NCI-H226 (cell line): ENCODE data around the gene ARL3.
A peak's percentile ranks its signal among the peaks of the same experiment; 100 is the strongest.
"Not testable (repeated sequence)": the region's sequence is repeated elsewhere in the genome, so short reads cannot be mapped to it uniquely, and the experiment has no call there.

Source experiments
- DNase-seq: peaks from one replicate; pipeline ENCODE4 v3.0.0-alpha.2; 2015

The ARL3 gene

DNA sequence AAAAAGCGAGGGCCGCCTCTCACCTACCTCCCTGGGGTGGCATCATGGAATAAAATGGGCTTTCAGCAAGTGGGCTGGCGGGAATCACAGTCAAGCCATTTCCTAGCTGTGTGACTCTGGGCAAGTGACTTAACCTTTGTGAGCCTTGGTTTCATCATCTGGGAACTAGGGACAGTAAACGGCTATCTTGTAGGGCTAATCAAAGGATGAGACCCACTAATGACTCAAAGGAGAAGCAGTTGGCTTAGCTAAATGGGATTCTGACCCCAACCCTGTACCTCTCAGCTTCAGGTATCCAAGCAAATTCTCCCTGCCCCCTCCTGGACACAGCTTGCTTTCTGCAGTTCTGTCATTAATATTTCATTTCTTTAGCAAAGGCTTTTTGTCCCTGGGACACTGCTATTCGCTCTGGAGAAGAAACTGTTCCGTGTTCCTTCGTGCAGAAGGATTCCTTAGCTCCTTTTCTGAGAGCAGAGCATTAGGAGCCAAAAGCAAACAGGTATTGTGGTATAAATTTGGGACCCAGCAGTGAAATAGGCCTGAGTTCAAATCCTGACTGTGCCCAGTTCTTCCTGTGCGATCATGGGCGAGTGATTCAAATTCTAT lies 44.0 kb downstream of the ARL3 start:
- no peak for DNase-seq

DNA sequence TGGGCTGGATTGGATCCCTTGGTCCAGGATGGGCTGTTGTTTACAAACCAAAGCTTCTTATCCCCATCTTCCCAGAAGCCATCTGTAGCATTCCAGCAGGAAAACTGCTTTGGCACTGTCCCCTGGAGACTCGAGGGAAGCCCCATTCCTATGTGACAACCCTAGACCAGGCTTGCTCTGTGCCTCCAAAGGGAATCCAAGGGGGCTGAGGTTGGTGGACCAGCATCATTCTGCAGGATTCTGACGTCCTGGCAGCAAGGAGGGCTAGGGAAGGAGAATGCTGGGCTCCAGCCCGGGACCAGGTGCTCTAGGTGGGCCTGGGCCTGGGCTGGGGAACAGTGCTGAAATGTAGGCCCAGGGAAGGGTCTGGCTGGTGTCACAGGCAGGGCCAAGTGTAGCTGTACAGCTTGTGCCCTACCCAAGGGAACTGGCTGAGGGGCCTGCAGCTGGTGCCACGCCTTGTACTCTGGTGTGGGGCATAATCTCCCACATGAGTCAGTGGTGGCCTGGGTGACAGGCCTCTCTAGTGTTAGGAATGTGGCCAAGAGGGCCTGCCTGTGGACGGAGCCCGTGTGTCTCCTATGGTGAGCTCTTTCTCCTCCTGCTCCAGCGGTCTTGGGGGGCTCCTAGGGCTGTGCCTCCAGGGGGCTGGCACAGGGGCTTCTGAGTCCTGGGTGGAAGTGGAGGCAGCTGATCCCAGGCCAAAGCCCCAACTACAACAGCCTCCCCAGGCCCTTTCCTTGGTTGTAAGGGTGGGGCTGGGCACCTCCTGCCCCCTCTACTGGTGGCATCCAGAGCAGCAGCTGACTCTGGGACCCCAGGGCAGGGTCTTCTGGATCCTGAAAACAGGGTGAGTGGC lies 44.8 kb downstream of the ARL3 start:
- DNase-seq, result no peak

DNA sequence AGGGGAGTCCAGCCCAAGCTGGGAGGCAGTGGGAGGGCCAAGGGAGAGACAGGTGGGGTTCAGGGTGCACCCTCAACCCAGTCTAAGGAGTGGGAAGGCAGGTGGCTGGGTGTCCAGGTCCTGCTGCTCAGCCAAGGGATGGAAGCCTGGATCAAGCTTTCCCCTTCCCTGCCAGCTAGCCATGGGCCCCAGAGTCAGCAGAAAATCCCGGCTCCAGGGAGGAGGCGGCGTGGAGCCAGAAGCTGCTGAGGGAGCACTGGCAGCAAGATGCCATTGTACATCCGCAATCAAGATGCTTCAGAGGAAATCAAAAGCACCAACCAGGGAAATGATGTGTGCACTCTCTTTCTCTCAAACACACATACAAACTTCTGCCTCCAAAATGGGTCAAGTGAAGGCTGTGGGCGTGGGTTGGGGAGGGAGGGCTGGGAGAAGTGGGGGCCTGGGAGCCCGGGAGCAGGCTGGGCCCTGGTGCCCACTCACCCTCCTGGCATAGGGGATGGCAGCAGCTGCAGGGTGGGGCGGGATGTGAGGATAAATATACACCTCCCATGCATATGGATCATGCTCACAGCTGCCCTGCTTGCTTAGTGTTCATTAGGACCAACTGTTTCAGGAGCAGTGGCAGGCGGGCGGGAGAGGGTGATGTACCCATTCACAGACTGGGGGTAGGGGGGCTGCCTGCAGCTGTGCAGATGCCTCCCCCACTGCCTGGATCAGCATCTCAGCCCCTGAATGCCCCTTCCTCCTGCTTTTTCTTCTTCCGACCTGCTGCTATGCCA lies 45.7 kb downstream of the ARL3 start:
- DNase-seq, result no peak

DNA sequence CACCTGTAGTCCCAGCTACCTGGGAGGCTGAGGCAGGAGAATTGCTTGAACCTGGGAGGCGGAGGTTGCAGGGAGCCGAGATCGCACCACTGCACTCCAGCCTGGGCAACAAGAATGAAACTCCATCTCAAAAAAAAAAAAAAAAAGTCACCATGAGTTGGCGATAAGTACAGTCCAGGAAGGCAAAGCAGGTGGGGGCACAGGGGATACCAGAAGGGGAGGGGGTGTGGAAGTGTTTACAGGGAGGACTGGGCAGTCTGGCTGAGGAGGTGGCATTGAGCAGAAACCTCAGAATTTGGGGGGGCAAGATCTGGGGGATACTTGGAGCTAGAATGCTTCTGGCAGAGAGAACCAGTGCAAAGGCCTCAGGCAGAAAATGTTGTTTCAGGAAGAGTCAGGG lies 46.8 kb downstream of the ARL3 start:
- DNase-seq, result not testable (repeated sequence)

DNA sequence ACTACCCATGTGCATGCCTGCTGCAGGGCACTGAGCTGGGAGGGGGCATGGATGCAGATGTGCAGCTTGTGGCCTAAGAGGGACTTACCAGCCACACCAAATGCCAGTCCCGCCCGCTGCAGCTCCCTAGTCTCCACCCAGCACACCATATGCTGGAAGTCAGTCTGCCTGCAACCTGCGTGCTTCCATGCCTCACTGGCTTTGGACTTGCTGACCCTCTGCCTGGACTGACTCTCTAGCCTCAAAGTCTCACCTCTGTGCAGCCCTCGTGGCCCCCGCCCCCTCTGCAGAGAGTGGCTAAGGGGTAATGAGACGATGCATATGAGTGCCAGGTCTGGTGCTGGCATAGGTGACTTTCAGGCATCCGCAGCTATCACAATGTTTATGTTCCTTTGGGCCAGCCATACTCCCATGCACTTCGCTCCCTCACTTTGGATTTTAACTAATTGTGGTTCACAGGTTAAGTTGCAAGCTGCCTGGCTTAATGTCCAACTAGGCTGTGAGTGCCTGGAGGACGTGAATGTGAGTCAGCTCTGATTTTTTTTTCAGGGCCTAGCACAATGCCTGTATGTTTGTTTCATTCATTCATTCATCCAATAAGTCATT lies 48.2 kb downstream of the ARL3 start:
- DNase-seq, result no peak

DNA sequence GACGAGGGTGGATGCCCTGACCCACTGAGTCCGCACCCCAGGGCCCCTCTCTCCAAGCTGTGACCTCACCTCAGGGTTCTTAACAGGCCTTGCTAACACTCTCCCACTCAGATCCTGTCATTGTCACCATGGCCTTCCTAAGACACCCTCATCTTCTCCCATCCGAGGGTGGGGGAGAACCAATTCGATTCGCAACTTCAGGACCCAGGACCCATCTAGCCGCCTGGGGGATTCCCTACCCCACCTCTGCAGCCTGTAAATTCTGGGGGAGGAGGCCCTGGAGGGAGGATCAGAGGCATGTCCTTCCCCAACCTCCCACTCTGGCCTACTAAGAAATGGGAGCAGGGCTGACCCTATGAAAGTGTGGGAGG lies 52.6 kb downstream of the ARL3 start:
- DNase-seq, result no peak

DNA sequence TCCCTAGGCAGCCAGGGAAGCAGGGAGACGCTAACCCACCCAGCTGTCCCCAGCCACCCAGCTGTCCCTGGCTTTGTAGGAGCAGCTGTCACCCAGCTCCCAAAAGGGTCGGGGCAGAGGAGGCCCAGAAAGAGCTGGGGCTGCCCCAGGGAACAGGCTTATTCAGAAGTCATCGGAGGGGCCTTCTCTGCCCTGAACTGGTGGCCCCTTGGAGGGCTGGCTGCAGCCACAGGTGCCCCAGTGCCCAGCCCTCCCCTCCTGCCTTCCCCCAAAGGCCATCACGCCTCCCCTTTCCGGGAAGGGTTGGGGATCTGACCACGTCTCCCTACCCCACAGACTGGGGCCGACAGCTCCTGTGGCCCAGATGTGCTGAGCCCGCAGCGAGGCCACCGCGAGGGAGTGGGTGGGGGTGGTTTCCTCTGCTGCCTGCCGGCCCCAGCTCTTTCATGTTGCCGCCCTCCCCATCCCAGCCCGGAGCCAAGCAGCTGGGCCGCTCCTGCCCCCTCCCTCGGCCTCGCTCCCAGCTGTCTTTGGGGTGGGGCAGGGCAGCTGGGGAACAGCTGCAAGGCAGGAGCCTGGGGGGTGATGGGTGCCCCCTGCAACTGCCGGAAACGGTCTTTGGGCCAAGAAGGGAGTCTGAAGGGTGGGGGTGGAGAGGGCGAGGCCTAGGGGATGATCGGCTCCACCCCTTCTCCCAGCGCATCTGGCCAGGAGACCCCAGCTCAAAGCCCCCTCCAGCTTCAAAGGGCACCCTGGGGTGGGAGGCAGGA lies 53.1 kb downstream of the ARL3 start:
- DNase-seq, result no peak

DNA sequence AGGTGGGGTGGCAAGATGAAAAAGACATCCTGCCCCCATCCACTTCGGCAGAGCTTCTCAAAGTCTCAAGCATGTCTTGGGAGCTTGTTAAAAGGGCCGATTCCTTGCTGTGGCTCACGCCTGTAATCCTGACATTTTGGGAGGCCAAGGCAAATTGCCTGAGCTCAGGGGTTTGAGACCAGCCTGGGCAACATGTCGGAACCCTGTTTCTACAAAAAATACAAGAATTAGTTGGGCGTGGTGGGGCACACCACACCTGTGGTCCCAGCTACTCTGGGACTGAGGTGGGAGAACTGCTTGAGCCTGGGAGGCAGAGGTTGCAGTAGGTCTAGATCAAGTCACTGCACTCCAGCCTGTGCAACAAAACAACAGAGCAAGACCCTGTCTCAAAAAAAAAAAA lies 55.4 kb downstream of the ARL3 start:
- DNase-seq, result no peak

DNA sequence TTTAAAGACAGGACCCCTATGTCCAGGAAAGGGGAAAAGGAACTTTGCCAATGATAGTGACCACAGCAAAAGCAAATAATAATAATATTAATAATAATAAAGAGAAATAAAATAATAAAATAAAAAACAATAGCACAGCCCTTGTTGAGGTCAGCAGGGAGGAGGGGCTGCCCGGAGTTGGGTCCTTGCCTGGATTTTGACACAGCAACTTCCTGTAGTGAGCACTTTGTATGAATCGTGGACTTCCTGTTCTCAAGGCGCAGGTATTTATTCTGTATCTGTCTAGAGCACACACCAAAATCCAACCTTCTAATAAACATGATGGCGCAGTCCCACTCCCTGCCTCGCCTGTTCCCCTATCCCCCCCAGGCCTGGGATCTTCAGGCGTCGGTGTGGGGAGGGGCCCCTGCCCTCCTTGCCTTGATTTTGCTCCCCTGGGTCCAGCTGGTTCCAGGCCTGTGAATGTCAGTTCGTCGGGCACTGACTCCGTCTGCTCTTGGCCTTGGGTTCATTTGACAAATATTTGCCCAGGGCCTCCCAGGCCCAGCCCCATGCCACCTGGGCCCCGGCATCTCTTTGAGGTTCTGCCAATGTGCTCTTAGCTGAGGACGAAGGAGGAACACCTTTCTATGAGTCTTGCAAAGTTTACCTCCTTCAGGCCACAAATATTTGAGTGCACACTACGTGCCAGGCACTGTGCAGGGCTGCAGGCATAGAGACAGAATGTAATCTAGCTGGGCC lies 56.0 kb downstream of the ARL3 start:
- DNase-seq, result peak; percentile 37

DNA sequence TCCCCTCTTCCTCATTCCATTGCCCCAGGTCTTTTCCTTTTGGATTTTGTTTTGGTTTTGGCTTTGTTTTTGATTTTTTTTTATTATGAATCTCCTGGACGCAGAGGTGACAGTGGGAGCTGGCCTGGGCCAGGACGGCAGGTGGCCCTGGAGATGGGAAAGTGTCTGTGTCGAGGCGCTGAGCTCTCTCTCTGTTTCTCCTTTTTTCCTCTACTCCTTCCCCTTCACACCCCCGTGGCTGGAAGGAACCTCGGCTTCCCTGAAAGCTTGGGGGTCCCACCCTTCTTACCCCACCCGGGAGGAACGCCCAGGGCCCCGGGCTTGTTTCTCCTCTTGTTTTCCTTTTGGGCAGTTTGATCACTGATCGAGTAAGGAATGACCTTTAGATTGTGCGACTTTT lies 56.7 kb downstream of the ARL3 start:
- DNase-seq, result no peak

DNA sequence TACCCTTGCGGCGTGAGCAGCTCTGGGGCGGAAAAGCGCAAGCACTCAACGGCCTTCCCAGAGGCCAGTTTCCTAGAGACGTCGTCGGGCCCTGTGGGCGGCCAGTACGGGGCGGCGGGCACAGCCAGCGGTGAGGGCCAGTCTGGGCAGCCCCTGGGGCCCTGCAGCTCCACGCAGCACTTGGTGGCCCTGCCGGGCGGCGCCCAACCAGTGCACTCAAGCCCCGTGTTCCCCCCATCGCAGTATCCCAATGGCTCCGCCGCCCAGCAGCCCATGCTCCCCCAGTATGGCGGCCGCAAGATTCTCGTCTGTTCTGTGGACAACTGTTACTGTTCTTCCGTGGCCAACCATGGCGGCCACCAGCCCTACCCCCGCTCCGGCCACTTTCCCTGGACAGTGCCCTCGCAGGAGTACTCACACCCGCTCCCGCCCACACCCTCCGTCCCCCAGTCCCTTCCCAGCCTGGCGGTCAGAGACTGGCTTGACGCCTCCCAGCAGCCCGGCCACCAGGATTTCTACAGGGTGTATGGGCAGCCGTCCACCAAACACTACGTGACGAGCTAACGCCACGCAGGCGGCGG lies 57.3 kb downstream of the ARL3 start:
- DNase-seq, result no peak

DNA sequence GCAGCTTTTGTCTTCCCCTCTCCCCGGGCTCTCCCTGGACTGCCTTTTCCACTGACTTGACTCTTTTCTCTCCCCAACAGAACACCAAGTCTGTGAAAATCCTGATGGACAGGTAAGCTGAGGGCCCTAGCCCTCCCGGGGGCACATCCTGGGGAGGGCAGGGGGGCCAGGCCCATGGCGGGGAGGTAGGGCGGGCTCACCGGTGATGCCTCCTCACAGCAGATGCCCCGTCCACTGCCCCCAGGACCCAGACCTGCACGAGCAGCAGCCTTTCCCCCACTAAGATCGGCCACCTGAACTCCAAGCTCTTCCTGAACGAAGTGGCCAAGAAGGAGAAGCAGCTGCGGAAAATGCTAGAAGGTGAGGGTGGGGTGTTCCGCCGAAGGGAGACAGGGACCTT lies 58.2 kb downstream of the ARL3 start:
- no peak for DNase-seq

DNA sequence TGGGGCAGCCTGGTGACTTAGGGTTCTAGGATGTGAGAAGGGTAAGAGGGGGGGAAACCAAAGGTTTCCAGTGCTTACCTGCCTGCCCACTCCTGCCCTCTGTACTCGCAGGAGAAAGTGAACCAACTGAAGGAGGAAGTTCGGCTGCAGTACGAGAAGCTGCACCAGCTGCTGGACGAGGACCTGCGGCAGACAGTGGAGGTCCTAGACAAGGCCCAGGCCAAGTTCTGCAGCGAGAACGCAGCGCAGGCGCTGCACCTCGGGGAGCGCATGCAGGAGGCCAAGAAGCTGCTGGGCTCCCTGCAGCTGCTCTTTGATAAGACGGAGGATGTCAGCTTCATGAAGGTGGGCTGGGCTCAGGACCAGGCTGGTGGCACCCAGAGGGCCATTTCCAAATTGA lies 59.2 kb downstream of the ARL3 start:
- DNase-seq, result no peak

DNA sequence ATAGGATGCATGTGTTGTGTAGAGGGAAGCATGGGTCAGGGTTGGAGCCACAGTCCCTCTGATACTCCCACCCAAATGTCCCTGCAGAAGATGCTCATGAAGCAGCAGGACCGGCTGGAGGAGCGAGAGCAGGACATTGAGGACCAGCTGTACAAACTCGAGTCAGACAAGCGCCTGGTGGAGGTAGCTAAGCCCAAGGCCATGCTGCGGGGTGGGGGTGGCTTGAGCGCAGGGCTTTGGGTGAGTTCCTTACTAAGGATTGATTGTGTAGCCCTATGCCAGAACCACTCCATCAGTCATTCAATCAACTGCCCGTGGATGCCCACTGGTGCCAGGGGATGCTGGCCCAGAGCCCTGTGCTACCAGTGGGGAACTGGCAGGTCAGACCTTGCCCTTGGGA lies 59.6 kb downstream of the ARL3 start:
- DNase-seq, result no peak

DNA sequence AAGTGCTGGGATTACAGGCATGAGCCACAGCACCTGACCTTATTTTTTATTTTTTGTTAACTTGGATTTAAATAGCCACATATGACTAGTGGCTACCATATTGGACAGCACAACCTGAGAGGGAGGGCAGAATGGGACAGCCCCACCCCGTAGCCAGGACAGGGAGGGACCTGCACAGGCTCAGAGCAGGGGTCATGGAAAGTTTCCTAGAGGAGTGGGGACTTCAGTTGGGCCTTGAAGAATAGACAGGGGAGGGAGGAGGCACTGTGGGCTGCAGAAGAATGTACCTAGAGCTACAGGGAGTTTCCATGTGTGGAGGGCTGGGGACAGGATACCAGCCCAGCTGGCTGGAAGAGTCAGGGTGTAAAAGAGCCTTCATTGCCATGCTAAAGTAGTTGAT lies 61.1 kb downstream of the ARL3 start:
- no peak for DNase-seq

DNA sequence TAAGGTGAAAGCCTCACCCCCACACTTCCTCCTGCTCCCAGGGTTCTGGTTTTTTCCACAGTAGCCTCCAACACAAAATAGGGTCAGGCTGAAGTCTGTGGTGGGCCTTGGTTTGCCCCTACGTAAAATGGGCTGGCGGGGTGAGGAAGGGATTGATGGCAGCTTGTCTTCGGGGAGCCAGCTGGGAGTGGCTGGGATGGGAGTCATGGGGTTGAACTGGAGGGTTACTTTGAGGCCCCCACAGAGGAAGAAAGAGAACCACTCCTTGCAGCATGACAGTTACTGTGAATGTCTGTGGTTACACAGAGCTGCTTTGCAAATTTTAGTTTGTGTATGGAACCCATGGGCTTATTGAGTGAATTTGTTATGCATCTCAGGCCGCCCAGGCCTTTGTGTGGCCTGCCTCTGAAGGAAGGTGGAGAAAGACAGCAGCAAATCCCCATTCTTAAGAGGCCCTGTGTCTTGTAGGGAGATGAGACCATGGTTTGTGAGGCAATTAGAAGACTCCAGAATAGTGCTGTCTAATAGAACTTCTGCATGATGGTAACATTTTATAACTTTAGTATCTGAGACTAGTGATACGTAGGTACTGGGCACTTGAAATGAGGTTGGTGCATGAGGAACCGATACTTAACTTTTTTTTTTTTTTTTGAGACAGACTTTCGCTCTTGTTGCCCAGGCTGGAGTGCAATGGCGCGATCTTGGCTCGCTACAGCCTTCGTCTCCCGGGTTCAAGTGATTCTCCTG lies 61.9 kb downstream of the ARL3 start:
- no peak for DNase-seq

DNA sequence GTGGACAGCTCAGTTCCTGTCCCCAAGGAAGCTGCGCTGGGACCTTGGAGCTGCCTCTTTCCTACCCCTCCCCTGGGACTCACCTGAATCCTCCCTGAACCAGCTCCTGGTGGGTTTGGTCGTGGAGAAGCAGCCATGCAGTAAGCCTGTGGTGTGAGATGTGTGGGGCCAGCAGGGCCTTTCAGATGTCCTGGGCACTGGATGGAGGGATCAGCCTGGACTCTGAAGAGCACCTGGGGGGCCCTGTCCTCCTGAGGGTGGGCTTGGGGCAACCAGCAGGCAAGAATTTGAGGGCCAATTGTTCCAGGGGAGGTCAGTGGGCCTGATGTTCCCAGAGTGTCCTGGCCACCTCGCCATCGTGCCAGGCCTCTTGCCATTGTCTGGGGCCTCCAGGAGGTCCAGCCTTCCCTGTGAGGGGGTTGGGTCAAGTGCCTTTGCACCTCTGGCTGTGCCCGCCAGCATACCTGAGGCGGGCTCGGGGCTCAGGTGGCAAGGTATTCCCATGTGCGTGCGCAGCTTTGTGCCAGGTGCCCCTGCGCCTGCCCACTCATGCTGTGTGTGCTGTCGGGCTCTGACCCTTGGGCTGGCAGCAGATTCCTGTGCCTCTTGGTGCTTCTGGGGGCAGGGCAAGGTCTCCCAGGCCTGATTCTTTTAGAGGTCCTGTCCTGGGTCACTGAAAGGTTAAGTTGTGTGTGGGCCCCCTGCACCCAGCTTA lies 62.6 kb downstream of the ARL3 start:
- no peak for DNase-seq

DNA sequence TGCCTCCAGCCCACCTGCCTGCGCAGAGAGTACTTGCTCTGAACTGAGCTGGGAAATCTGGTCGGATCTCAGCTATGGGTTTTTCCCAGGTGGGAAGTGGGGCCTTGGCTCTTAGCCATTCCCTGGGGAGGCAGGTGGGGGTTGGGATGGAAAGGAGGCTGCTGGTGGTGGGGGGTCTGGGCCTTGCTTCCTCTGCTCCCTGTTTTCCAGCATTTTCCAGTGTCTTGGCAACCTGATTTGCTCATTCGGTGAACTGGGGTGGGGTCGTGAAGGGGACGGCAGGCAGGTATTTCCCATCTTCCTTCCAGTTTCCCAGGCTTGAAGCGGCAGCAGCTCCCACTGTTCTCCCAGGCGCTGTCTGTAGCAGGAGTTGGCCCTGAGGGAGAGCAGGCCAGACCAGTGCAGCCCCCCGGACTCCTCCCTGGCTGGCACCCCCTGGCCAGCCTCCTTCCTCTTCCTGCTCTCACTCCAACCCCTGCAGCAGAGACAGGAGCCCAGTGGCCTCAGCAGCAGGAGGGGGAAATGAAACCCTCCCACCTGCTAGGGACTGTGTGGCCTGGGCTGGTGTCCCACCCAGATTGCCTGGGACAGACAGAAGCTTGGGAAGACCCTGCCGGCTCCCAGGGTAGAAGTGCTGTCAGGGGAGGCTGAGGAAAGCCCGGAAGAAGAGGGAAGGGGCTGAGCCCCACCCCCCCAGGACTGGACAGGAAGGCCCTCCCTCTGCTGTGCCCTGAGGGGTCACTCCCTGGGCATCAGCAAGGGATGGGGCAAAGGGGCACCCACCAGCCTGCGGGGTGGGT lies 63.3 kb downstream of the ARL3 start:
- DNase-seq, result no peak
